H1 (cell line): Measurements from ENCODE around the gene BTAF1. TPM values are rescaled to one million over a fixed set of nuclear protein-coding genes. Genes with fewer than 3 reads are reported as not detected.

Experiments used
- BCL11A ChIP-seq, 2 experiments: IDR thresholded peaks; one replicate each; pipeline ENCODE4 v1.6.1; 2011; ENCODE audit warnings: low read depth in 2 of 2, low read length in 2 of 2, mild to moderate bottlenecking in 2 of 2
- CHD2 ChIP-seq: IDR thresholded peaks from 2 replicates; pipeline ENCODE4 v1.6.1; 2012; ENCODE audit warnings: low read length, improper control_type of control experiment
- CREB1 ChIP-seq: IDR thresholded peaks from 2 replicates; pipeline ENCODE4 v1.6.1; 2012; ENCODE audit warnings: inconsistent platforms
- POLR2AphosphoS5 ChIP-seq: IDR thresholded peaks from 2 replicates; pipeline ENCODE4 v1.6.1; 2011; ENCODE audit warnings: low read depth, low read length
- RNF2 ChIP-seq: fragments of 200-900, 300-1000 bp; sonication (generic); IDR thresholded peaks from 2 replicates; pipeline ENCODE4 v1.7.1; 2016; ENCODE audit warnings: borderline replicate concordance, low read depth, mild to moderate bottlenecking, antibody characterized with exemption, low read length; ENCODE audit not compliant: poor library complexity, severe bottlenecking; ENCODE audit errors: missing control alignments
- SP1 ChIP-seq: IDR thresholded peaks from 2 replicates; pipeline ENCODE4 v1.6.1; 2011; ENCODE audit warnings: low read depth, low read length
- TAF7 ChIP-seq: optimal IDR thresholded peaks from 2 replicates; pipeline ENCODE3; 2011; ENCODE audit warnings: low read depth, mild to moderate bottlenecking, inconsistent platforms, low read length, moderate library complexity, borderline replicate concordance
- TBP ChIP-seq: IDR thresholded peaks from 2 replicates; pipeline ENCODE4 v1.6.1; 2011; ENCODE audit warnings: low read depth, low read length, improper control_type of control experiment
- TCF12 ChIP-seq: IDR thresholded peaks from 2 replicates; pipeline ENCODE4 v1.6.1; 2011; ENCODE audit warnings: low read depth, mild to moderate bottlenecking, low read length
- polyA plus RNA-seq, 7 experiments: library from polyadenylated mRNA; depleted of rRNA in 3 of 7; stranded (reverse) in 5 of 7; unstranded in 2 of 7; fragments of >200 nt in 5 of 7; fragments of 200-250 nt in 2 of 7; gene quantifications; 1 replicate in 5 of 7; 2 replicates in 1 of 7; 4 replicates in 1 of 7; pipeline versions ENCODE4 v1.2.1 to v1.2.3, GENCODE V29; 2011 to 2013; ENCODE audit warnings: missing spikeins in 2 of 7, mixed read lengths in 2 of 7
- total RNA-seq: library from RNA; stranded (reverse); fragmentation: NEBNext Ultra II Directional; extraction: Animal tissue kit (Norgen Biotek cat#: 25700); gene quantifications from 2 replicates; pipeline ENCODE4 v1.2.1, GENCODE V29; 2021
- TF ChIP-seq, protein P1 (sequence below): fragments of 300-600 bp; sonication (generic); IDR thresholded peaks from 2 replicates; pipeline ENCODE4 v1.7.1; 2012; ENCODE audit warnings: low read length, moderate library complexity, mild to moderate bottlenecking, inconsistent platforms; ENCODE audit not compliant: insufficient replicate concordance

The BTAF1 gene
- total and polyA plus RNA-seq, 2 of the 8 experiments (the other 6 are each of a cell fraction or from before 2014, with no cell fraction given) = 24.5 to 39.1 TPM

DNA sequence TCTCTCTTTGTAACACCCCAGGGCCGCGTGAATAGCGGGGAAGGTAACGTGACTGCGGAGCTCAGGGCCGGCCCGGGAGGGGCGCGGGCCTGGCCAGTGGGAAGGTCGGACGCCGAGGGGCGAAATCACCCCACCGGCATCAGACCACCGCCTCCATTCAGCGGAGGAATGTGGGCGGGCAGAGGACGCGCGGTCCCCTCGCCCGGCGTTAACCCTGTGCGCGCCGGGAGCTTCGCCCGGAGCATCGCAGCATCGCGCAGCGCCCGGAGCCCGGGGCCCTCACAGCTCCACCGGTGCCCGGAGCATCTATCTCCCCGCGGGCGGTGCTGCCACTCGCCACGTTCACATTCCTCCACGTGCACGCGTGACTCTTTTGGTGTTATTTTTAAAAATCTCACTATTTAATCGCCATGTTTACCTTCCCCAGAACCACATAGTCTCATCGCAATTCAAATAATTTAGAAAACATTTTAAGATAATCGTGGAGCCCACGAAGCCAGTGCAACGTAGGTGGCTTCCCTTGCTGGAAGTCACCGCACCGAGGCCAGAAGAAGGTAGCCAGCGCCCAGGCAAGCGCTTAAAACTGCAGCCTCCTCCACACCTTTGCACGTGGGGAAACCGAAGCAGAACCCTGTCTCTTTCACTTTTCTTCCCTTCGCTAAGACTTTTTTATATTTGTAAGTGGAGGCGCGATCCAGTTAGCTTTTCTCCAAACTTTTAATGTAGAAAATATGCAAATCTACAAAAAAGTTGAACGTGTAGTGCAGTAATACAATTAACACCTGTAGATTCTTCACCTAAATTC lies 36.1 kb upstream of the BTAF1 start (continued):
- TF ChIP-seq CREB1 = peak; percentile 57; the same call in 1 of the 2 replicates
- TF ChIP-seq, protein P1, sequence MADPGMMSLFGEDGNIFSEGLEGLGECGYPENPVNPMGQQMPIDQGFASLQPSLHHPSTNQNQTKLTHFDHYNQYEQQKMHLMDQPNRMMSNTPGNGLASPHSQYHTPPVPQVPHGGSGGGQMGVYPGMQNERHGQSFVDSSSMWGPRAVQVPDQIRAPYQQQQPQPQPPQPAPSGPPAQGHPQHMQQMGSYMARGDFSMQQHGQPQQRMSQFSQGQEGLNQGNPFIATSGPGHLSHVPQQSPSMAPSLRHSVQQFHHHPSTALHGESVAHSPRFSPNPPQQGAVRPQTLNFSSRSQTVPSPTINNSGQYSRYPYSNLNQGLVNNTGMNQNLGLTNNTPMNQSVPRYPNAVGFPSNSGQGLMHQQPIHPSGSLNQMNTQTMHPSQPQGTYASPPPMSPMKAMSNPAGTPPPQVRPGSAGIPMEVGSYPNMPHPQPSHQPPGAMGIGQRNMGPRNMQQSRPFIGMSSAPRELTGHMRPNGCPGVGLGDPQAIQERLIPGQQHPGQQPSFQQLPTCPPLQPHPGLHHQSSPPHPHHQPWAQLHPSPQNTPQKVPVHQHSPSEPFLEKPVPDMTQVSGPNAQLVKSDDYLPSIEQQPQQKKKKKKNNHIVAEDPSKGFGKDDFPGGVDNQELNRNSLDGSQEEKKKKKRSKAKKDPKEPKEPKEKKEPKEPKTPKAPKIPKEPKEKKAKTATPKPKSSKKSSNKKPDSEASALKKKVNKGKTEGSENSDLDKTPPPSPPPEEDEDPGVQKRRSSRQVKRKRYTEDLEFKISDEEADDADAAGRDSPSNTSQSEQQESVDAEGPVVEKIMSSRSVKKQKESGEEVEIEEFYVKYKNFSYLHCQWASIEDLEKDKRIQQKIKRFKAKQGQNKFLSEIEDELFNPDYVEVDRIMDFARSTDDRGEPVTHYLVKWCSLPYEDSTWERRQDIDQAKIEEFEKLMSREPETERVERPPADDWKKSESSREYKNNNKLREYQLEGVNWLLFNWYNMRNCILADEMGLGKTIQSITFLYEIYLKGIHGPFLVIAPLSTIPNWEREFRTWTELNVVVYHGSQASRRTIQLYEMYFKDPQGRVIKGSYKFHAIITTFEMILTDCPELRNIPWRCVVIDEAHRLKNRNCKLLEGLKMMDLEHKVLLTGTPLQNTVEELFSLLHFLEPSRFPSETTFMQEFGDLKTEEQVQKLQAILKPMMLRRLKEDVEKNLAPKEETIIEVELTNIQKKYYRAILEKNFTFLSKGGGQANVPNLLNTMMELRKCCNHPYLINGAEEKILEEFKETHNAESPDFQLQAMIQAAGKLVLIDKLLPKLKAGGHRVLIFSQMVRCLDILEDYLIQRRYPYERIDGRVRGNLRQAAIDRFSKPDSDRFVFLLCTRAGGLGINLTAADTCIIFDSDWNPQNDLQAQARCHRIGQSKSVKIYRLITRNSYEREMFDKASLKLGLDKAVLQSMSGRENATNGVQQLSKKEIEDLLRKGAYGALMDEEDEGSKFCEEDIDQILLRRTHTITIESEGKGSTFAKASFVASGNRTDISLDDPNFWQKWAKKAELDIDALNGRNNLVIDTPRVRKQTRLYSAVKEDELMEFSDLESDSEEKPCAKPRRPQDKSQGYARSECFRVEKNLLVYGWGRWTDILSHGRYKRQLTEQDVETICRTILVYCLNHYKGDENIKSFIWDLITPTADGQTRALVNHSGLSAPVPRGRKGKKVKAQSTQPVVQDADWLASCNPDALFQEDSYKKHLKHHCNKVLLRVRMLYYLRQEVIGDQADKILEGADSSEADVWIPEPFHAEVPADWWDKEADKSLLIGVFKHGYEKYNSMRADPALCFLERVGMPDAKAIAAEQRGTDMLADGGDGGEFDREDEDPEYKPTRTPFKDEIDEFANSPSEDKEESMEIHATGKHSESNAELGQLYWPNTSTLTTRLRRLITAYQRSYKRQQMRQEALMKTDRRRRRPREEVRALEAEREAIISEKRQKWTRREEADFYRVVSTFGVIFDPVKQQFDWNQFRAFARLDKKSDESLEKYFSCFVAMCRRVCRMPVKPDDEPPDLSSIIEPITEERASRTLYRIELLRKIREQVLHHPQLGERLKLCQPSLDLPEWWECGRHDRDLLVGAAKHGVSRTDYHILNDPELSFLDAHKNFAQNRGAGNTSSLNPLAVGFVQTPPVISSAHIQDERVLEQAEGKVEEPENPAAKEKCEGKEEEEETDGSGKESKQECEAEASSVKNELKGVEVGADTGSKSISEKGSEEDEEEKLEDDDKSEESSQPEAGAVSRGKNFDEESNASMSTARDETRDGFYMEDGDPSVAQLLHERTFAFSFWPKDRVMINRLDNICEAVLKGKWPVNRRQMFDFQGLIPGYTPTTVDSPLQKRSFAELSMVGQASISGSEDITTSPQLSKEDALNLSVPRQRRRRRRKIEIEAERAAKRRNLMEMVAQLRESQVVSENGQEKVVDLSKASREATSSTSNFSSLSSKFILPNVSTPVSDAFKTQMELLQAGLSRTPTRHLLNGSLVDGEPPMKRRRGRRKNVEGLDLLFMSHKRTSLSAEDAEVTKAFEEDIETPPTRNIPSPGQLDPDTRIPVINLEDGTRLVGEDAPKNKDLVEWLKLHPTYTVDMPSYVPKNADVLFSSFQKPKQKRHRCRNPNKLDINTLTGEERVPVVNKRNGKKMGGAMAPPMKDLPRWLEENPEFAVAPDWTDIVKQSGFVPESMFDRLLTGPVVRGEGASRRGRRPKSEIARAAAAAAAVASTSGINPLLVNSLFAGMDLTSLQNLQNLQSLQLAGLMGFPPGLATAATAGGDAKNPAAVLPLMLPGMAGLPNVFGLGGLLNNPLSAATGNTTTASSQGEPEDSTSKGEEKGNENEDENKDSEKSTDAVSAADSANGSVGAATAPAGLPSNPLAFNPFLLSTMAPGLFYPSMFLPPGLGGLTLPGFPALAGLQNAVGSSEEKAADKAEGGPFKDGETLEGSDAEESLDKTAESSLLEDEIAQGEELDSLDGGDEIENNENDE = peak; percentile 7
- TF ChIP-seq CHD2 = peak; percentile 44; the same call in 1 of the 2 replicates
- no peak for TF ChIP-seq RNF2
- peak; percentile 30 for TF ChIP-seq TAF7
- peak; percentile 78; the same call in 1 of the 2 replicates for TF ChIP-seq SP1
- TF ChIP-seq TCF12 = no peak; the same call in 1 of the 2 replicates
- peak; percentile 77 for TF ChIP-seq POLR2AphosphoS5
- TF ChIP-seq TBP = peak; percentile 54; the same call in 1 of the 2 replicates
- no peak for TF ChIP-seq BCL11A (IDR thresholded peaks at IDR 0.05; ENCODE audit: low read depth in 2 of 2, low read length in 2 of 2)
